Calu3 (cell line): ENCODE measurements around the gene SDK2. TPM values are rescaled to one million over a fixed set of nuclear protein-coding genes. Genes with fewer than 3 reads are reported as not detected.

ENCODE experiments used
- BruUV-seq: library from RNA; stranded (reverse); fragments of 400-500 nt; replicated peaks from 2 replicates; lab custom pipeline; 2021; lab: Mats Ljungman, UMichigan
- CTCF ChIA-PET: fragments of 300-600 bp; sonication (Branson Sonifier 250); formaldehyde crosslinking; loops from one replicate; lab custom pipeline; 2022; ENCODE audit warnings: antibody characterized with exemption; lab: Charles Lee
- DNase-seq: peaks from one replicate; pipeline ENCODE4 v3.0.0; 2022
- H3K27ac Mint-ChIP-seq: one replicate; pipeline ENCODE4 v1.8.0; 2022; ENCODE audit warnings: mixed read lengths; ENCODE audit not compliant: unreplicated experiment
- H3K27me3 Mint-ChIP-seq: one replicate; pipeline ENCODE4 v1.8.0; 2022; ENCODE audit warnings: mixed read lengths; ENCODE audit not compliant: unreplicated experiment
- H3K36me3 Mint-ChIP-seq: one replicate; pipeline ENCODE4 v1.8.0; 2022; ENCODE audit warnings: mild to moderate bottlenecking, moderate library complexity, mixed read lengths; ENCODE audit not compliant: insufficient read depth, unreplicated experiment
- H3K4me1 Mint-ChIP-seq: one replicate; pipeline ENCODE4 v1.8.0; 2022; ENCODE audit warnings: mild to moderate bottlenecking, low read depth, mixed read lengths; ENCODE audit not compliant: unreplicated experiment
- H3K4me3 Mint-ChIP-seq: one replicate; pipeline ENCODE4 v1.8.0; 2022; ENCODE audit warnings: mild to moderate bottlenecking, low read depth, moderate library complexity, mixed read lengths; ENCODE audit not compliant: unreplicated experiment
- H3K9me3 Mint-ChIP-seq: one replicate; pipeline ENCODE4 v1.8.0; 2022; ENCODE audit warnings: low read depth, mixed read lengths; ENCODE audit not compliant: unreplicated experiment
- CTCF ChIP-seq: fragments of 200-600 bp; IDR thresholded peaks from one replicate; pipeline ENCODE4 v1.8.0; 2022; ENCODE audit warnings: antibody characterized with exemption; ENCODE audit not compliant: unreplicated experiment
- intact Hi-C: fragments of 100-400 bp; cut with micrococcal nuclease; formaldehyde crosslinking; loops from one replicate; pipeline ENCODE4 v1.10.0; 2022; ENCODE audit not compliant: unreplicated experiment
- total RNA-seq: library from RNA; stranded (reverse); gene quantifications from 2 replicates; pipeline ENCODE4 v1.2.3, GENCODE V29; 2022

Gene SDK2
- total RNA-seq, 1 experiment from 2014 or later = not detected

- H3K27ac Mint-ChIP-seq = no peak overlapping the region
- no peaks in the 10 kb centered on the region for H3K36me3 Mint-ChIP-seq
- intact Hi-C loops = no loop called here
- BruUV-seq = no TSS peak
- CTCF ChIA-PET = no interaction called here
- H3K9me3 Mint-ChIP-seq = no peaks in the 10 kb centered on the region
- no peaks in the 10 kb centered on the region for H3K4me1 Mint-ChIP-seq
- H3K4me3 Mint-ChIP-seq = no peak overlapping the region
- no peak for TF ChIP-seq CTCF
- no peak for DNase-seq
- peaks cover 69% of the 10 kb centered on the region for H3K27me3 Mint-ChIP-seq
Observed at GRCh38 chr17:73678999-73679398, 34.8 kb upstream of the SDK2 start.

GRCh38 chr17:73669771-73670170 is 25.5 kb upstream of the SDK2 start:
- H3K4me1 Mint-ChIP-seq = no peaks in the 10 kb centered on the region
- no peak overlapping the region for H3K4me3 Mint-ChIP-seq
- DNase-seq = no peak
- H3K27ac Mint-ChIP-seq = no peak overlapping the region
- peaks cover 4% of the 10 kb centered on the region for H3K9me3 Mint-ChIP-seq
- no peak for TF ChIP-seq CTCF
- intact Hi-C loops = no loop called here
- no TSS peak for BruUV-seq
- CTCF ChIA-PET = no interaction called here
- H3K27me3 Mint-ChIP-seq = peaks cover 53% of the 10 kb centered on the region
- no peaks in the 10 kb centered on the region for H3K36me3 Mint-ChIP-seq

GRCh38 chr17:73667181-73667959 is 23.1 kb upstream of the SDK2 start:
- H3K27me3 Mint-ChIP-seq = peaks cover 63% of the 10 kb centered on the region
- TF ChIP-seq CTCF = no peak
- no peaks in the 10 kb centered on the region for H3K4me1 Mint-ChIP-seq
- no peaks in the 10 kb centered on the region for H3K36me3 Mint-ChIP-seq
- peaks cover 4% of the 10 kb centered on the region for H3K9me3 Mint-ChIP-seq
- no peak for DNase-seq
- intact Hi-C loops = no loop called here
- no TSS peak for BruUV-seq
- CTCF ChIA-PET = no interaction called here
- no peak overlapping the region for H3K4me3 Mint-ChIP-seq
- H3K27ac Mint-ChIP-seq = no peak overlapping the region

- DNase-seq = no peak
- intact Hi-C loops = no loop called here
- H3K4me3 Mint-ChIP-seq = no peak overlapping the region
- H3K27ac Mint-ChIP-seq = no peak overlapping the region
- TF ChIP-seq CTCF = no peak
- H3K27me3 Mint-ChIP-seq = peaks cover 70% of the 10 kb centered on the region
- no peaks in the 10 kb centered on the region for H3K36me3 Mint-ChIP-seq
- CTCF ChIA-PET = no interaction called here
- no TSS peak for BruUV-seq
- H3K4me1 Mint-ChIP-seq = no peaks in the 10 kb centered on the region
- no peaks in the 10 kb centered on the region for H3K9me3 Mint-ChIP-seq
Observed at GRCh38 chr17:73663614-73664013, 19.4 kb upstream of the SDK2 start.
